ENCODE measurements around the gene NAGK.
"Not testable (repeated sequence)": the region's sequence is repeated elsewhere in the genome, so short reads cannot be mapped to it uniquely, and the experiment has no call there.

The NAGK gene

GRCh38 chr2:71070294-71071093 is 2.0 kb downstream of the NAGK start:
- DNase-seq, result peak; percentile 77 to 79 (median 77)

- DNase-seq, result peak; percentile 92 to 99 (median 98)
Observed at GRCh38 chr2:71071681-71072398, 3.4 kb downstream of the NAGK start.

- peak in 1 of 3 donors; percentile 8 for DNase-seq
Observed at GRCh38 chr2:71072492-71072891, 4.0 kb downstream of the NAGK start.

- DNase-seq, result peak in 1 of 3 donors; percentile 15
Observed at GRCh38 chr2:71073475-71073874, 5.0 kb downstream of the NAGK start.

GRCh38 chr2:71074893-71075395 is 6.5 kb downstream of the NAGK start:
- DNase-seq, result peak in 2 of 3 donors; percentile 19 to 28

- DNase-seq, result no peak
Observed at GRCh38 chr2:71078624-71079023, 10.2 kb downstream of the NAGK start.

GRCh38 chr2:71082402-71083252 is 14.2 kb downstream of the NAGK start:
- no peak for DNase-seq

- not testable (repeated sequence) for DNase-seq
Observed at GRCh38 chr2:71083297-71083696, 14.8 kb downstream of the NAGK start.

GRCh38 chr2:71083752-71084312 is 15.4 kb downstream of the NAGK start:
- DNase-seq, result not testable (repeated sequence)

GRCh38 chr2:71085325-71086003 is 17.0 kb downstream of the NAGK start:
- DNase-seq, result not testable (repeated sequence)

GRCh38 chr2:71089475-71089874 is 21.0 kb downstream of the NAGK start:
- not testable (repeated sequence) for DNase-seq

GRCh38 chr2:71091808-71092207 is 23.4 kb downstream of the NAGK start:
- not testable (repeated sequence) for DNase-seq

- not testable (repeated sequence) for DNase-seq
Observed at GRCh38 chr2:71092491-71093260, 24.2 kb downstream of the NAGK start.

GRCh38 chr2:71100195-71100964 is 31.9 kb downstream of the NAGK start:
- peak; percentile 62 to 78 (median 72) for DNase-seq

GRCh38 chr2:71101656-71102055 is 33.2 kb downstream of the NAGK start:
- peak; percentile 82 to 90 (median 89) for DNase-seq

GRCh38 chr2:71102981-71103681 is 34.7 kb downstream of the NAGK start:
- DNase-seq, result no peak

GRCh38 chr2:71103809-71104208 is 35.4 kb downstream of the NAGK start:
- DNase-seq, result no peak

- not testable (repeated sequence) for DNase-seq
Observed at GRCh38 chr2:71106463-71106862, 38.0 kb downstream of the NAGK start.

GRCh38 chr2:71108091-71108490 is 39.6 kb downstream of the NAGK start:
- DNase-seq, result no peak

- DNase-seq, result no peak
Observed at GRCh38 chr2:71113843-71114242, 45.4 kb downstream of the NAGK start.

Data from suppressor macrophage treated with lipopolysaccharide for 1 hour (primary cell).